A204.1 (cell line): ENCODE measurements around the gene FAM32A.

Source experiments
- FAIRE-seq: peaks from 2 replicates; lab custom pipeline; 2012; peaks lifted over from hg19 to GRCh38; lab: Jason Lieb, UNC

The FAM32A gene

GRCh38 chr19:16202320-16203255, 17.4 kb downstream of the FAM32A start:
- no peak for FAIRE-seq

- no peak for FAIRE-seq
Measured at GRCh38 chr19:16203256-16204004, 18.2 kb downstream of the FAM32A start.

GRCh38 chr19:16204005-16204294, 18.7 kb downstream of the FAM32A start:
- no peak for FAIRE-seq

GRCh38 chr19:16205205-16206045, 20.2 kb downstream of the FAM32A start:
- no peak for FAIRE-seq

- no peak for FAIRE-seq
Measured at GRCh38 chr19:16206046-16206605, 20.9 kb downstream of the FAM32A start.

- no peak for FAIRE-seq
Measured at GRCh38 chr19:16206637-16207036, 21.4 kb downstream of the FAM32A start.

- no peak for FAIRE-seq
Measured at GRCh38 chr19:16207063-16207462, 21.9 kb downstream of the FAM32A start.

GRCh38 chr19:16207490-16208025, 22.3 kb downstream of the FAM32A start:
- FAIRE-seq: no peak

GRCh38 chr19:16208064-16208759, 23.0 kb downstream of the FAM32A start:
- no peak for FAIRE-seq

- no peak for FAIRE-seq
Measured at GRCh38 chr19:16208847-16209665, 23.8 kb downstream of the FAM32A start.

- FAIRE-seq: no peak
Measured at GRCh38 chr19:16210168-16210567, 25.0 kb downstream of the FAM32A start.

- no peak for FAIRE-seq
Measured at GRCh38 chr19:16213076-16213475, 27.9 kb downstream of the FAM32A start.

GRCh38 chr19:16216744-16217670, 31.8 kb downstream of the FAM32A start:
- FAIRE-seq: no peak

- no peak for FAIRE-seq
Measured at GRCh38 chr19:16217716-16218451, 32.7 kb downstream of the FAM32A start.

GRCh38 chr19:16218851-16219250, 33.6 kb downstream of the FAM32A start:
- no peak for FAIRE-seq

GRCh38 chr19:16222806-16223205, 37.6 kb downstream of the FAM32A start:
- no peak for FAIRE-seq

GRCh38 chr19:16223746-16224145, 38.5 kb downstream of the FAM32A start:
- no peak for FAIRE-seq

GRCh38 chr19:16224293-16225045, 39.3 kb downstream of the FAM32A start:
- no peak for FAIRE-seq
